GM21526 (cell line): Measurements from ENCODE around the gene CNOT3.
"Not testable (repeated sequence)": the region's sequence is repeated elsewhere in the genome, so short reads cannot be mapped to it uniquely, and the experiment has no call there.

ENCODE experiments used
- ATAC-seq: cut with Tn5 transposase; IDR thresholded peaks from one replicate; pipeline ENCODE4 v1.9.1; 2021; ENCODE audit warnings: moderate library complexity; ENCODE audit not compliant: unreplicated experiment, low FRiP score

The CNOT3 gene

DNA sequence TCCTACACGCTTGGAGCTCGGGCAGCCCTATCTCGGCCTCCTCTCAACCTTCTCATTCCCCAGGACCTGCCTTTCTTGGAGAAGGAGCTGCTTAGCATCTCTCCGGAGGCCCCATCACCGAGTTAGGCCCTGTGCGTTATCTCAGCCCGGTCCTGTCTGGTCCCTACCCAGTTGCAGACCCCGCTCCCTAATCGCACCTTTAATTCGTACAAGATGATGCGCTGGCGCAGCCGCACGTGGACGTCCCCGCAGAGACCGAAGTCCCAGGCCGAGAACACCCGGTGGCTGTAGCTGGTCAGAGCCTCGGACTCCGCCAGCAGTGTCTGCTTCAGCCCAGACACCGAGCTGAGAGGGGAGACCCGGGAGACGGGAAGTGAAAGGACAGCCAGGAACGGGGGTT lies 27.7 kb downstream of the CNOT3 start:
- no peak for ATAC-seq

DNA sequence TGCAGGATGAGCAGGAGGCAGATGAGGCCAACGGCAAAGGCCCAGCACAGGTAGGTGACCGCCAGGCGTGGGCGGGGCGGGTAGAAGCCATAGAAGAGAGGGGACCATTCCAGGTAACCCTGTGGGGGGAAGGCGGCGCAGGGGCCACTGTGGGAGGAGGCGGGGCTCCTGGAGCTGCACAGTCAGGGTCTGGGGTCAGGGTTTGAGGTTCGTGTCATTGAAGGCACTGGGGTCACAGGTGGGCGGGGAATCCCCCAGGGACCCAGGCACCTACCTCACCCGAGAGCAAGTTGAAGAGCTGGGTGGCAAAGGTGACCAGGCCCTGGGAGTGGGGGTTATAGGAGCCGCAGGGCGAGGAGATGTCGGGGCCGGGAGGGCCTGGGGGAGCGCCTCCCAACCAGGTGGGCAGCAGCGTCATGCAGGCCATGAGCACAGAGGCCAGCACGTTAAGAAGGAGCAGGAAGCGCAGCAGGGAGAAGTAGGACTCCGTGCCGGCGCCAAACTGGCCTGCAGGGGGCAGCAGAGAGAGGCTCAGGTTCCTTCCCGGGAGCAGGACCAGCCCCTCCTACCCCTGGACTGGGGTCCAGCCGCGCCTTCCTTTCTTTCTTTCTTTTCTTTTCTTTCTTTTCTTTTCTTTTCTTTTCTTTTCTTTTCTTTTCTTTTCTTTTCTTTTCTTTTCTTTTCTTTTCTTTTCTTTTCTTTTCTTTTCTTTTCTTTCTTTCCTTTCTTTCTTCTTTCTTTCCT lies 30.8 kb downstream of the CNOT3 start:
- no peak for ATAC-seq

DNA sequence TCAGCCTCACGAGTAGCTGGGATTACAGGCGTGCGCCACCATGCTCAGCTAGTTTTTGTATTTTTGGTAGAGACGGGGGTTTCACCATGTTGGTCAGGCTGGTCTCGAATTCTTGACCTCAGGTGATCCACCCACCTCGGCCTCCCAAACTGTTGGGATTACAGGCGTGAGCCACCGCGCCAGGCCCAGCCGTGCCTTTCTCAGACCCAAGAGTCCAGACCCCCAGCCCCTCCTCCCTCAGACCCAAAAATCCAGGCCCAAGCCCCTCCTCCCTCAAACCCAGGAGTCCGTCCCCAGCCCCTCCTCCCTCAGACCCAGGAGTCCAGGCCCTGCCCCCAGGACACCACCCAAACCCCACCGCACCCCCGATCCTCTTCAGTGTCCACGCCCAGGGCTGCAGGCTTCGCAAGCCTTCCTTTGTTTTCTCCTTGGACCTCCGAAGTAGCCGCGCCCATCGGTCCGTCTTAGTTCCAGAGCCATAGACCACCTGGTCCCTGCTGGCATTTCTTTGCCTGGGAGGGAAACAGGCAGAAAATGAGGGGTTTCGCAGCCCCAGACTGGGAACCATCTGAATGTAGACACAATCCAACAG lies 31.7 kb downstream of the CNOT3 start:
- ATAC-seq, result no peak

DNA sequence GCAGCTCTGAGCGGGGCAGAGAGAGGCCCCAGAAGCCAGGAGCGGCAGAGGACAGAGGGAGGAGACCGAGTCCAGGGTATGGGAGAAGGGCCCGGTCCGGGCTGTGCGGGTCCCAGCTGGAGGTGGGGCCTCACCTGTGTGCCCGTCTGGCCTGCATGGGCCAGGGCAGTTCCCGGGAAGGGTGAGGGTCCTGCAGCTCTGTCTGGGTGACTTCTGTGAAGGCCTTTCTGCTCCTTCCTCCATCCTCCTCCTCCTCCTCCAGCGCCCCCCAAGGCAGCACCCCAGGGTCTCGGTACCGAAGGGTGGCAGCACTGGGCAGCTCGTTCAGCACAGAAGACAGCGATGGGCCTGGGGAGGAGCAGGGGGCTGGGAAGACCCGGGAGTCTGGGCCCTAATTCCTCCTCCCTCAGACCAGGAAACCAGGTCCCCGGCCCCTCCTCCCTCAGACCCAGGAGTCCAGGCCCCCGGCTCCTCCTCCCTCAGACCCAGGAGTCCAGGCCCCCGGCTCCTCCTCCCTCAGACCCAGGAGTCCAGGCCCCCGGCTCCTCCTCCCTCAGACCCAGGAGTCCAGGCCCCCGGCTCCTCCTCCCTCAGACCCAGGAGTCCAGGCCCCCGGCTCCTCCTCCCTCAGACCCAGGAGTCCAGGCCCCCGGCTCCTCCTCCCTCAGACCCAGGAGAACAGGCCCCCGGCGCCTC lies 34.3 kb downstream of the CNOT3 start:
- ATAC-seq, result not testable (repeated sequence)

DNA sequence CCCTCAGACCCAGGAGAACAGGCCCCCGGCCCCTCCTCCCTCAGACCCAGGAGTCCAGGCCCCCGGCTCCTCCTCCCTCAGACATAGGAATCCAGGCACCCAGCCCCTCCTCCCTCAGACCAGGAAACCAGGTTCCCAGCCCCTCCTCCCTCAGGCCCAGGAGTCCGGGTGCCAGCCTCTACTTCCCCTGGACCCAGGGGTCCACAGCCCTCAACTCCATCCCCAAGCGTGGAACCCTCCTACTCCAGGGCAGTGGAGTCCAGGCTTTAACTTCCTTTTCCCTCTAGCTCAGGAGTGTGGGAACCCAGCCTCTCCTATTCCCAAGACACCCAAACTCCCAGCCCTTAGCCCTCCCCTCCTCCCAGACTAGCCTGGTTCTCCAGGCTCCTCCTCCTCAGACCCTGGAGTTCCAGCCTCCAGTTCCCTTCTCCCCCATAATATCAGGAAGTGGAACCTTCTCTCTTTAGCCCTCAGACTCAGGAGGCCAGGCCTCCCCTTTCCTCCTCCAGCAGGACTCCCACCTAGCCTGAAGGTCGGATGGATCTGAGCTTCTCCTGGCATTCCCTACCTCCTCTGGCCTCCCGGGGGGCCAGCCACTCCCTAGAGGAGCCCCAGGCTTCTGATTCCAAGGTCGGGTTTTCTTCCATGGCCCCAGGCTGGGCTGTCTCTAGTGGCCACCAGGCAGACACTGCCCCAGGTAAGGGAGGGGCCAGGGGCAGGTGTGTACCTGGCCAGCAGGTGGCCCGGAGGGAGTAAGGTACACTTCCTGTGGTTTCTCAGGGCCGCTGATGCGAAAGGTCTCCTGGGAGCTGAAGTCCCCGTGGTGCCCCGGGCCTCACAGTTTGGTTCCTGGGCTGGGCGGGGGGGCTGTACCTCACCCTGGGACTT lies 35.2 kb downstream of the CNOT3 start, which contains the start of gene TMC4:
TSS of gene TMC4 (minus strand) at position 690 of the 888 bp plus-strand sequence. CDS start at position 647, 43 bp downstream.
- no peak for ATAC-seq

DNA sequence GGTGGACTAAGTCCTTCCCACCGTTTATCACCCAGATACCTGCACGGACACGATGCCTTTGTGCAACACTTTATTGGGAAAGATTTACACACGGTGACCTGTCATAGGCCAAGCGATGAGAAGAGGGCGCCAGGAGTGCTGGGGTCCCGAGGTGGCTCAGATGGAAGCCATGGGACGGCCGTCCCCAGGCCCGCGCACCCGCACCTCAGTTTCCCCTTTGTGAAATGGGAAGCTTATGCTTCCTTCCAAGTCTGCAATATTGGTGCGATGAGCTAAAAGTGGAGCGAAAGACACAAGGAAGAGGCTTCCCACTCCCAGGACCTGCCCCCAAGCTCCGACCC lies 35.8 kb downstream of the CNOT3 start:
- no peak for ATAC-seq

DNA sequence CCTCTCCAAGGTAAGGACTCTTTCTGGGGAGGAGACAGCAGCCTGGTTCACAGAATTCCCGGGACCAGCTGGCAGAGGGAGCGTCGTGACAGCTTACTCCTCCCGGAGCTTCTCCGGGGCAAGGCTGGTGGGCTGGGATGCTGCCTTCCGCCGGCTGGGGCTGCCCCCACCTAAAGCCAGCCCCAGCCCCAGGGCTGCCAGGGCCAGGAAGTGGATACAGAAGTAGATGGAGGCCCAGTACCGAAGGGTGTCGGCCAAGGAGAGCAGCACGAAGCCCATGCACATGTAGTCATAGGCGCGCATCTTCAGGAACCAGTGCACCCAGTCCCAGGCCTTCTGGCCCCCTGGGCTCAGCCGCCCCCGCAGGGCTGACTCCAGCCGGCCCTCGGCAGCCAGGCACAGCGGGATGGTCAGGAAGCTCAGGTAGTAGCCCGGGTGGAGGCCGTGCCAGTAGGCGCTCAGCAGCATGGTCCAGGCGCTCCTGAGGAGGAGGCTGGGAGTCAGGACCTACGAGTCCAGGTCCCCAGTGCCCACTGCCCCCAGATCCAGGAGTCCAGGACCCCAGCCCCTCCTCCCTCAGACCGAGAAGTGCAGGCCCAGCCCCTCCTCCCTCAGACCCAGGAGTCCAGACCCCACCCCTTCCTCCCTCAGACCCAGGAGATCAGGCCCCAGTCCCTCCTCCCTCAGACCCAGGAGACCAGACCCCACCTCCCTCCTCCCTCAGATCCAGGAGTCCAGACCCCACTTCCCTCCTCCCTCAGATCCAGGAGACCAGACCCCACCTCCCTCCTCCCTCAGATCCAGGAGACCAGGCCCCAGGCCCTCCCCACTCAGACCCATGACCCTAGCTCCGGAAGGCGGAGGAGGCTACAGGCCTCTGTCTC lies 36.6 kb downstream of the CNOT3 start:
- no peak for ATAC-seq

DNA sequence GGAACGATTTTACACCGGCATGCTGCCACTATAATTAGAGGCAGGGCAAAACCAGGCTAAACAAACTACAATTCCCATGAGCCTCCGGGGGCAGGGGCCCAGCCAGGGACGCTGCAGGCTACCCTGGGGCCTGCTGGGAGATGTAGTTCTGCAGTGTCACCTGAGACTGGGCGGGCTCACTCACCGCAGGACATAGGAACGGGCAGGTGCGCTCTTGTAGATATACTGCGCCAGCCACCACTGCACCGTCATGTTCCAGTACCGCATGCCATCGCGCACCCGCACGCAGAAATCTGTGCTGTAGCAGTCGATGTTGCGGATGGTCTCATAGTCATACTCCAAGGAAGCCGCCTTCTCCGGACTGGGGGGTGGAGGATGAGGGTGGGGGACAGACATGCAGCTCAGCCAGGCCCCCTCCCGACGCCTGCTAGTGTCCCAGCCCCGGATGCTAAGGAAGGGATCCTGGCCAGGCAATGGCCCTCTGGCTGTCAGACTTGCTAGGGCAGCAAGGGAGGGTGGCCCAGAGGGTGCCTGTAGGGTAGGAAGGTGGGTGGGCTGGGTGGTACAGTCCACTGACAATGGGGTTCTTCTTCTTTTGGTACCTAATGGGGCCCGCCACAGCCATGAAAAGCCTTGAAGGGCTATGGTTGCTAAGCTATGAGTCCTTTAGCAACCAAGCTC lies 41.2 kb downstream of the CNOT3 start:
- ATAC-seq, result no peak

DNA sequence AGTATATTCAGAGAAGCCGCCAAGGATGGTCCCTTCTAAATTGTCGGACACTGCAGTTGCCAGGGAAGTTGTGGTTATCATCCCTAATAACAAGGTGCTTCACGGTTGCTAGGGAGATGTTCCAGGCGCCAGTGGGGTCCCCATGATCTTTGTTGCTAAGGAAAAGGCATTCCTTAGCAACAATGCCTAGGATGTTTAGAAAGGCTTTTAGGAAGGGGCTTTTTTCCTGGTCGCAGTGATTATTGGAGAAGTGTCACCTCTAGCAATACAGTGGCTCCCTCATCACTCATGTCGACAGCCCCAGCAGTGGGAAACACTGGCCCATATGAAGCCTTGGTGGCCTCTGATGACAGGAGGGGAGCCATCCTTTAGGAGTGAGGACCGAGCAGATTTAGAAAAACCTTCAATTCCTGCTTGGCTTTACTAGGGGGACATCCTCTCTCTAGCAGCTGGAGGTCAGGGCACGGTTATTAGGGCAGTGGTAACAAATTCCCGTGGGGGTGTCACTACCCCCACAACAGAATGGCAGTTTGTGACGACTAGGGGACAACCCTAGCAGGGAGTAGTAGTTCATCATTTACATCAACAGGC lies 41.8 kb downstream of the CNOT3 start:
- ATAC-seq, result no peak

DNA sequence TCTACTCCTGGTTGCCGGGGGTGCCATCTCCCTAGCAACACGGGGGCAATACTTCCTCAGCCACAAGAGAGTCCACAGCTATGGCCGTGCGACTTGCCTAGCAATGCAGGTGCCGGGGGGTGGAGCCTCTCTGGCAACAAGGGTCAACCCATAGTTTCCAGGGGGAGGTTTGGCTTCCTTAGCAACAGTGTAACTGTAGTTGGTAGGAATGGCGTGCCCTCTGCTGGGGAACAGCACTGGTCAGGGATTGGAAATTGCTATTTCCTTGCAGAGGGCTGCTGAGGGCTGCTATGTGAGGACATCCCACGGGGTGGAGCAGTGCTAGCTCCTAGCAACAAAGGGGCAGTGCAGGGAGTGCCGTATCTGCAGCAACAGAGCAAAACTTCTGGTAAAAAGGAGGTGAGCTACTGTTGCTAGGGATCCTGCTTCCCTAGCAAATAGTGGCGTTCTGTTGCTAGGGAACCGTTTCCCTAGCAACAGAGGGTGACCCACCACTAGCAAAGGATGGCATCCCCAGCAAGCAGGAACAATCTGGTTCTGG lies 42.4 kb downstream of the CNOT3 start:
- no peak for ATAC-seq

DNA sequence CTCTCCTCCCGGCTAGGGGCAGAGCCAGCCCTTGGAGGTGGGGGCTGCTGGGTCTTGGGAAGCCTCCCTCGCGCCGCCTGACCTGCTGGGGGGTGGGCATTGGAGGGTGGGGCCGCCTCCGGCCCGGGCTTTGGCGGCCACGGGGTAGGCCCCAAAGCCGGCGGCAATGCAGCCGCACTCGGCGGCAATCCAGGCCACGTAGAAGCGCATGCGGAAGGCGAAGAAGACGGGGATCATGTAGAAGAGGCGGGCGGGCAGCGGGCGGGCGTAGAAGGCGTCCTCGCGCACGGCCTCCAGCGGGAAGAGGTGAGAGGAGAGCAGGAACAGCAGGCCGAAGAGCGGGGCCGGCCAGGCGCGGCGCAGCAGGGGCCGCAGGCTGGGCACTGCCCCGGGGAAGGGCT lies 43.1 kb downstream of the CNOT3 start:
- ATAC-seq, result no peak

DNA sequence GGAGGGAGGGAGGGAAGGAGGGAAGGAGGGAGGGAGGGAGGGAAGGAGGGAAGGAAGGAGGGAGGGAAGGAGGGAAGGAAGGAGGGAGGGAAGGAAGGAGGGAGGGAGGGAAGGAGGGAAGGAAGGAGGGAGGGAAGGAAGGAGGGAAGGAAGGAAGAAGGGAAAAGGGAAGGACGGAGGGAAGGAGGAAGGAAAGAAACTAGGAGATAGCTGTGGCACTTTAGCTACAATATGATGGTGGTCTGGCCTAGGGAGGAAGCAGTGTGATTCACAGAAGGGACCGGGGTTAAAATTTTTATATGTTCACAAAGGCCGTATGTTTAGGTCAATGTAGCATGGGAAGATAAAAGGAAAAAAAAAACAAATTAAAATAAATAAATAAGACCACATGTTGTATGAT lies 44.3 kb downstream of the CNOT3 start:
- not testable (repeated sequence) for ATAC-seq

DNA sequence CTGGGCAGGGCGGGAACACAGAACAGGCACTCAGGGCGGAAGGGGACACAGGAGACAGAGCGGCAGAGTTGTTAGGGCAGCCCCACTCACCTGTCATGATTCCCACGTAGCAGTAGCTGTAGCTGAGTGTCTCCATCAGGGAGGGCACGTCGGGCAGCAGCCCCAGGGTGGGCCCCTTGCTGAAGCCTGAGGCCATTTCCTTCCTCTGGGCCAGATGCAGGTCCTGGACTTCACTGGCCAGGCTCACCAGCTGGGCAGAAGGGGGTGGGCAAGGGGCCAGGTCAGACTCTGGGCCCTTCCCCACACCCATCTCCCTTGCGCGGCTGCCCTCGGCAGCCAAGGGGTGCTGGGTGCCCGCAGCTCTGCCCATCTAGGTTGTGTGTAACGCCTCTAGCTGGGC lies 45.9 kb downstream of the CNOT3 start:
- no peak for ATAC-seq

DNA sequence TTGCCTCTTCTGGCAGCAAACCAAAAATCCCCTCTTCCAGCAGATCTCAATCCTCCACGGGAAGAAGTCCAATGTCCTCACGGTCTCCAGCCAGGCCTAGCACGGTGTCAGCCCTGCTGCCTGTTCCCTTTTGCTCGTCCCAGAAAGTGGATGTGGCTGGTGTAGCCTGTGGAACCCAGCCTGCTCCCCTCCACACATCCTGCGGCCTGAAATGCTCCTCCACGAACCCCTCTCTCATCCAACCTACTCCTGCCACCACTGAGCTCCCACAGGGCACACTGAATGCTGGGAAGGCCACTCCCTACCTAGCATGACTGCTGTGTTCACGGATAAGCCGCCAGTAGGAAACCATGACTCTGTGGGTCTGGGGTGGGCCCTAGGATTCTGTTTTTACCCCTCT lies 48.8 kb downstream of the CNOT3 start:
- ATAC-seq, result no peak

DNA sequence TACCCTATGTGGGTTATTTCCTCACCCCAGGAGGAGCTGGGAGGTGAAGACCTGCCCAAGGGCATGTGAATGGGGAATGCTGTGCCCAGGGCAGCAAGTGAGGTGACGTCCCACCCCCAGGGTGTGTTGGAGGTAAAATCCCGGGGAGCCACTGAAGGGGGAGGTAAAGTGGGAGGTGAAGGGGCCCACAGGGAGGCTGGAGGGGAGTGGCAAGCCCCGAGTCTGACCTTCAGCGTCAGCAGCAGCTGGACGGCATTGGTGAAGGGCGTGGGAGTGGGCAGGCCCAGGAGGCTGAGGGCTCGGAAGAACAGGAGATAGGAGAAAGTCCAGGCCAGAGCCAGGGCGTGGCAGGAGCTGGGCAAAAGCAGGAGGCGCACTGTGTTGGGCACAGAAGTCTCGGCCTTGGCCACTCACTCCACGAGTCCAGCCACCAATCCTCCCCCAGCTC lies 49.4 kb downstream of the CNOT3 start:
- no peak for ATAC-seq

DNA sequence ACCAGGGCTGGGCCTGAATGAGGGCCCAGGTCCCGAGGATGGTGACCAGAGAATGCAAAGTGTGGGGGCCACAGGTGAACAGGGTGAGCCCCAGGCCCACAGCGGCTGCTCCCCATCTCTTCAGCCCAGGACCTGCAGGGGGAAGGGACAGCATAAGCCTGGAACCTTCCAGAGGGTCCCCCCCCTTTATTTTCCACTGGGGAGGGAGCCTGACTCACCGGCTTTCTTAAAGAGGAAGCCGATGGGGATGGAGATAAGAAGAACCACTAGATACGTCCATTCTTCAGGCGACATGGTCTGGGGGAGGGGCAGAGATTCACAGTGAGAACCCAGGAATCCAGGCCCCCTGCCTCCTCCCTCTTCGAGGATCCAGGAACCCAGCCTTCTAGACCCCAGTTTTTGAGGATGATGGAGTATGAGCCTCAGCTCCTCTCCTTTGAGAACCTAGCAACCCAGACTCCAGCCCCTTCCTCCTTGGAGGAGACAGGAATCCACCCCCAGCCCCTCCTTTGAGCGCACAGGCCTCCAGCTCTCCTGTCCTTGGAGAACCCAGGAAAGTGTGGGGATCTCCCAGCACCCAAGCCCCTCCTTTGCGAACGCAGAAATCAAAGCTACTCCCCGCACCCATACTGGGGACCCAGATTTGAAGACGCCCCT lies 50.8 kb downstream of the CNOT3 start:
- ATAC-seq, result no peak

DNA sequence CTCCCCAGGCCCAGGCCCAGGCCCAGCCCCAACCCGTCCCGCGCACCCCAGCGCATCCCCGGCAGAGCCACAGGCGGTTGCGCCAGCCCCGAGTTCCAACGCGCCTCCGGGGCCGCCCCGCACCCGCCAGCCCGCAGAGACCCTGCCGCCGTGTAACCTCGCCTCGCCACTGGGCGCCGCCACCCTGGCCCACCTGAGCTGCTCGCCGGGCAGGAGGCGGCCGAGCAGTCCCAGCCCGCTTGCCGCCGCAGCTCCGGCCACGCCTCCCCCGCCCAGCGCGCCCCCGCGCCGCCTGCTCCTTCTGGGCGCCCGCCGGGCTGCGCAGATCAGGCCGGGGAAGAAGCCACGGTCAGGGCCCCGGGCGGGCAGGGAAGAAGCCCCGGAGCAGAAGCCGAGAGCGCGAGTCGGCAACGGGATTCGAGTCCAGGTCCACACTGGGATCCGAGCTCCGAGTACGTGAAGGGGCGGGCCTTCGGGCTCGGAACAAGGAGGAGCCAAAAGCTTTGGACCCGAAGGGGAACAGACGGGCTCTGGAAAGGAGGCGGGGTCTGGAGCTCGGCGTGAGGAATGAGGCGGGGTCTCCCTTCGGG lies 51.7 kb downstream of the CNOT3 start, which contains the start of gene MBOAT7:
TSS of gene MBOAT7 (minus strand) at position 436 of the 590 bp plus-strand sequence. CDS start 1,072 bp downstream, outside the sequence.
- ATAC-seq, result peak; percentile 15
